ENCODE results near the gene OGFOD2.

Gene OGFOD2

DNA sequence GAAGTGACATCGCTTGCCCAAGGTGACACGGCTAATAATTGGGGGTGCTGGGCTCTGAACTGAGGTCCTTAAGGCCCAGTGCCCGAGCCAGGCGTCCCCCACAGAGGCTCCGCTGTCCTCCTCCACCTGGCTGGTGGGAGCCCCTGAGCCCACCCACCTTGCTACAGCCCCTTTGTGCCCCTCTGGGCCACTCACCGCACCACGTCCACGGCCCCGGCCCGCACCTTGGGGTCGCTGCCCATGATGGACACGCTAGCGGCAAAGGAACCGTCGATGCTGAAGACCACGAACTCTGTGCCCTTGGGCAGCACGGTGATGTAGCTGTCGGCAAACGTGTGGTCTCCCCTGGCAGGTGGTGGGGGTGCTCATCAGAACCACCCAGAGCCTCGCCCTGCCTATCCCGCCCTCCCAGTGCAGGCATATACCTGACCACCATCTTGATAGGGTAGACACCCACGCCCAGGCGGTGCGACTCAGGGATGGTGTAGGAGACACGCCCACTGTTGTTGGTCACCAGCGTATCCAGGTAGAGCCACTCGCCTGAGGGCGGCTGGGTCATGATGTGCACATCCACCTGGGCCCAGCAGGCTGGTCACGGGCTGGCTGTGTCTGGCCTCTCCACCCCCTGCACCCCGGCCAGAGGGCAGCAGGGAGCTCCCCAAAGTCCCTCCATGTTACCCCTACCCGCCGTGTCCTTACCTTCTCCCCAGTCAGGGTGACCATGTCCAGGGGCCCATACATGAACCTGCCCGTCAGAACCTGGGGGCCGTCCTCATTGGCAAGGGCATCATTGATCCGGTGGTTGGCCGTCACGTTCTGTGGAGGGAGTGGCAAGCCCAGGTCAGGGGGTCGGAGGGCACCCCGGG lies 12.3 kb downstream of the OGFOD2 start:
- ATAC-seq (no peak), DNase-seq (no peak)
- Mint-ChIP-seq H3K27ac (no peak overlapping the region), H3K27me3 (no peaks in the 10 kb centered on the region), H3K36me3 (ENCODE audit: low read depth) (no peaks in the 10 kb centered on the region), H3K4me1 (peaks cover 23% of the 10 kb centered on the region), H3K9me3 (no peaks in the 10 kb centered on the region), H3K4me3 (no peak overlapping the region)

DNA sequence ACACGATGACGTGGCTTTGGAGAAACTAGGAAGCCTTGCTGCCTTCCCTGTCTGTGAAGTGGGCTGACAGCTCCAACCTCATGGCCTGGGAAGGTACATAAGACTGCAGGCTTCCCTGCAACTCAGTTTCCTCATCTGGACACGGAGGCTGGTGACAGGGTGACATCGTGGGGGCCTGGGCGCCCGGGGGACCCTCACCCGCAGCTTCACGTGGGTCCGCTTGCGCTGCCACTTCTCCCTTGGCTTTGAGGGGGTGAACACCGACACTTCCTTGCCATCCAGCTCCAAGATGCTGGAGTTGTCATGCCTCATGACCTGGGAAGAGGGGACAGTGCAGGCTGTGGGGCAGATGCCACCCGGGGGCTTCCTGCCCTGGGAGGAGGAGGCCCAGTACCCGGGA lies 13.0 kb downstream of the OGFOD2 start:
- H3K4me1 Mint-ChIP-seq: peaks cover 17% of the 10 kb centered on the region
- no peak overlapping the region for H3K4me3 Mint-ChIP-seq
- H3K27ac Mint-ChIP-seq: no peak overlapping the region

DNA sequence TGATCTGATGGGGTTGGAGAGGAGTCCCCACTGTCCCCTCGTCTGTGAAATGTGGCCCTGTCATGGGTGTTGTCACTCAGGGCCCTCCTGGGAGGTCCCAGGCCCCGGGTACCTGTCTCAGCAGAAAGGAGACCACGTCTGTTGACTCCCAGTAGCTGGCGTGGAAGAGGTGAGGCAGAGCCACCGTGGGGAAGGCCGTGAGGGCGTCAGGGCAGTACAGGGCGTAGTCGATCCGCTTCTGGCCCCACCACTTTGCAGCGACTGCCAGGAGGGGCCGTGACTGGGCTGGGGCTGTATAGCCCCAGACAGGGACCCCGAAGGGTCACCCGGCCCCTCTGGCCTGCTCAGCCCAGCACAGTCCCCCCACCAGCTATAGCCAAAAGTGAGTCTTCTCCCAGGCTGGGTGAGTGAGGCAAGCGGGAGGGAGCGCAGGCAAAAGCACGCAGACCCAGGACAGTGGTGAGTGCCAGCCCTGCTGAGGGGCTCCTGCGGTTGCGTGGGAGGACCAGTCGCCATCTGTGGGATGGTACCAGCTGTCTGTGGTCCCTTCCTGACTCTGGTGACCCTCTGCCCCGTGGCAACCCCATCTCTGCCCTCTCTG lies 13.7 kb downstream of the OGFOD2 start:
- DNase-seq (no peak), ATAC-seq (no peak)
- Mint-ChIP-seq H3K9me3 (no peaks in the 10 kb centered on the region), H3K4me3 (no peak overlapping the region), H3K4me1 (peaks cover 15% of the 10 kb centered on the region), H3K36me3 (ENCODE audit: low read depth) (no peaks in the 10 kb centered on the region), H3K27me3 (no peaks in the 10 kb centered on the region), H3K27ac (no peak overlapping the region)

More for the DNA sequence above, 13.0 kb downstream of the OGFOD2 start:
- Mint-ChIP-seq H3K9me3 (no peaks in the 10 kb centered on the region), H3K27me3 (no peaks in the 10 kb centered on the region), H3K36me3 (ENCODE audit: low read depth) (no peaks in the 10 kb centered on the region)
- ATAC-seq (no peak), DNase-seq (no peak)

DNA sequence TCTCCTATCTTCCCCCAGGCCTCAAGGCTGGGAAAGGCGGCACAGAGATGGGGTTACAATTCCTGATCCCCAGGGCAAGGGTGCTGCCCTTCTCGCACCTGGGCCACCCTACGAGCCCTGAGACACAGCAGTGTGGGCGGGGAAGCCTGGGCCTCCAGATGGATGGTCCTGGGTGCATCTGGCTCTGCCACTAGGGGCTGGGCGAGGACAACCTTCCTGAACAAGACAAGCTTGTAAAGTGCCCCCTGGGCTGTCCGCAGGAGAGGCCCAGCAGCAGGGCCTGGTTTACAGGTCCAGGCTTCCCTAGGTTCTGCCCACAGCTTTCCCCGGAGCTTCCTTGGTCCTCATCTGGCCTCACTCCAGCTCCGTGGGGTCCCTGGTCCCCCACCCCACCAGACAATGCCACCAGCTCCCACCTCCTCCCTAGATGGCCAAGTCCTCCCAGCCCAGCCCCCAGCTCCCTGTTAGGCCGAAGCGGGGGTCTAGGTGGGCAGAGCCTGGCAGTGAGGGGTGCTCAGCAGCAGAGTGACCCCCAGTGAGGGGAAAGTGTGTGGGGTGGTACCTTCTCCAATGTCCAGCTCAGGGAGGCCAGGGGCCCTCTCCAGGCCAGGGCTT lies 14.3 kb downstream of the OGFOD2 start:
- no peak for DNase-seq
- Mint-ChIP-seq H3K9me3 (no peaks in the 10 kb centered on the region), H3K4me3 (no peak overlapping the region)

DNA sequence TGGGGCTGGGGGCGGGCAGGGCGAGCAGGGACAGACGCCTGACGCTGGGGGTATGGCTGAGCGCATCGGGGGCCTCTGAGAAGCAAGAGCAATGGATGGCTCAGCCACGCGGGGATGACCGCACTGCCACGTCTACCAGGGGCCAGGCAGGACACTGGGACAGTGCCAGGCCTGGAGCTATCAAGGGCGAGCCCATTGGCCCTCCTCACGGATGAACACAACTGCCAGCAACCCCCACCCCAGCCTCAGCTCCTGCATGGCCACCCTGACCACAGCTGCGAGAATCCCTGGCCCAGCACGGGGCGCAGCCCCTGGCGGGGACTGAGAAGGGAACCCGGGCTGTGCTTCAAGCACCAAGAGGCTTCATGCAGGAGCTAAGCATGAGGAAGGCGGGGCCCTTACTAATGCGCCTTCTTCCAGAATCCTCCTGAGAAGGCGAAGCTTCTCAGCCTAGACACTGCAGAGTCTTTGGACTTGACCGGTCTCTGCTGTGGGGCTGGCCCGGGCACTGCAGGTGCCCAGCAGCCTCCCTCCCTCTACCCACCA lies 14.9 kb downstream of the OGFOD2 start:
- Mint-ChIP-seq H3K4me1 (peaks cover 5% of the 10 kb centered on the region), H3K36me3 (ENCODE audit: low read depth) (no peaks in the 10 kb centered on the region), H3K9me3 (no peaks in the 10 kb centered on the region), H3K4me3 (no peak overlapping the region), H3K27me3 (no peaks in the 10 kb centered on the region), H3K27ac (no peak overlapping the region)
- ATAC-seq (no peak), DNase-seq (no peak)

More for the DNA sequence above, 14.3 kb downstream of the OGFOD2 start:
- no peak for ATAC-seq
- H3K27ac Mint-ChIP-seq: no peak overlapping the region
- no peaks in the 10 kb centered on the region for H3K27me3 Mint-ChIP-seq
- H3K36me3 Mint-ChIP-seq (ENCODE audit: low read depth): no peaks in the 10 kb centered on the region
- H3K4me1 Mint-ChIP-seq: peaks cover 9% of the 10 kb centered on the region

DNA sequence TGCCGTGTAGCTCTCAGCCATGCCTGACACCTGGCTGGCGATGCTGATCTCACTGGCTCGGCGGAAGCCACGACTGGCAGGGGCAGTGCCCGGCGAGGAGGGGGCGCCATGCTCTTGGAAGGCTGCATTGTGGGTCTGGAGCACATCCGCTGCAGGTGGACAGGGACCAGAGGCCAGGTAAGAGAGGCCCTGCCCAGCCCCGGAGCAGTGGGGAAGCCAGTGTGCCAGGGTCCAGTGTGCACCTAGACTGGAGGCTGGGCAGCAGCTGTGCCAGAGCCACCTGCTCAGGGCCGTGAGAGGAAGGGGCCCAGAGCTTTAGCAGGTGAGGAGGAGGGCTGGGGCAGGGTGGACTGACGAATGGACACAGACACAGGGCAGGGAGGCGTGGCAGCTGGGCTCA lies 15.5 kb downstream of the OGFOD2 start:
- H3K9me3 Mint-ChIP-seq: no peaks in the 10 kb centered on the region
- DNase-seq (no peak), ATAC-seq (no peak)
- H3K27ac Mint-ChIP-seq: no peak overlapping the region
- H3K4me3 Mint-ChIP-seq: no peak overlapping the region
- H3K27me3 Mint-ChIP-seq: no peaks in the 10 kb centered on the region
- no peaks in the 10 kb centered on the region for H3K36me3 Mint-ChIP-seq (ENCODE audit: low read depth)
- H3K4me1 Mint-ChIP-seq: peaks cover 5% of the 10 kb centered on the region

DNA sequence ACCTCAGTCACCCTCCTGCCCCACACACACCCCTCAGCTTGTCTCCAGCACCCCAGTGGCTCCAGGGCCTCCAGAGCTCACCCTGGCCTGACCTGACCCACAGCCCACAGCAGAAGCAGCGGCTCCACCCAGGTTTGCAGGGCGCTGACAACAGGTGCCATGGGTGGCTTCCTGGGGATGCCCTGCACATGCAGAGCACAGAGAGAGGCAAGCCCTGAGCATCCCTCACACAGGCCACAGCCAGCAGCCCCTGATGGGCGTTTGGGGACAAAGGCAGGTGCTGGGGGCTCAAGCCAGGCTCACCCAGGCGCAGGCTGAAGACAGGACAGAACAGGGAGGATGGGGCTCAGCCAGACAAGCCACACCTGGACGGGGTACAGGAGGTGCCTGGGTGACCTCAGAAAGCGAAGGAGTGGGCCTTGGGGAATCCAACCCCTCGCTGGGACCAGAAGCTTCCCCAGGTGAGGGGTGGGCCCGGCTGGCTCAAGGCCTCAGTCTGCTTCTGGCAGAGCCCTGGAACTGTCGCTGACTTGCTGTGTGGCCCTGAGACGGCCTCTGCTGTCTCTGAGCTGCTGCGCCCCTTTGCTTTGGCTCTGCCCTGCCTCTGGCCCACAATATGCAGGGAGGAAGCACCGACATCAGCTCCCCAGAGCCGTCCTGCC lies 16.0 kb downstream of the OGFOD2 start:
- H3K4me3 Mint-ChIP-seq: no peak overlapping the region
- H3K36me3 Mint-ChIP-seq (ENCODE audit: low read depth): no peaks in the 10 kb centered on the region
- peaks cover 5% of the 10 kb centered on the region for H3K4me1 Mint-ChIP-seq
- H3K9me3 Mint-ChIP-seq: no peaks in the 10 kb centered on the region
- ATAC-seq (no peak), DNase-seq (no peak)
- H3K27me3 Mint-ChIP-seq: no peaks in the 10 kb centered on the region
- no peak overlapping the region for H3K27ac Mint-ChIP-seq

DNA sequence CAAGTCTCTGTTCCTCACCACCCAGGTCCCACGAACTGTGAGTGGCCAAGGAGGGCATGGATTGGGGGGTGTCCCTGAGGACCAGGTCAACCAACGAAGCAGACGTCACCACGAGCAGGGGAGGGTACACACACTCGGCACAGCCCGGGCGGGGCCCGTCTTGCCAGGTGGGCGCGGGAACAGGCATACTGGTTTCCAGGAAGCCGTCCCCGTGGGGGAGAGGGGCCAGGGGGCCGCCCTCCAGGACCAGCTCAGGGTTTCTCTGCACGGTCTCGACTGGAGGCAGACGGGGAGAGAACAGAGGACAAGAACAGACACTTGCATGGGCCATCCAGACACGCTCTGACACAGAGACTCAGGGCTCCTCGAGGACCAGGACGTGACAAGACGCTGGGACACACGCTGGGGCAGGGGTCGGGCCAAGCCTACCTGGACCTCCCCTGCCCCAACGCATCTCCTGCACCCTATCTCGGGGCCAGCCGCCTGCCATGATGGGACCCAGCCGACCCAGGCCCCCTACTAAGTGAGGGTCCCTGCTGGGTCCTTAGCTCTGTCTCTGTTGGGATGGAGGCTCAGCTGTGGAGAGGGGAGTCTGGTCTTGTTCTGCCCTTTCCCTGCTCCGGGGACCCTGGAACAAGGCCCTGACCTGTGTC lies 16.7 kb downstream of the OGFOD2 start:
- no peak for DNase-seq
- peaks cover 5% of the 10 kb centered on the region for H3K4me1 Mint-ChIP-seq

DNA sequence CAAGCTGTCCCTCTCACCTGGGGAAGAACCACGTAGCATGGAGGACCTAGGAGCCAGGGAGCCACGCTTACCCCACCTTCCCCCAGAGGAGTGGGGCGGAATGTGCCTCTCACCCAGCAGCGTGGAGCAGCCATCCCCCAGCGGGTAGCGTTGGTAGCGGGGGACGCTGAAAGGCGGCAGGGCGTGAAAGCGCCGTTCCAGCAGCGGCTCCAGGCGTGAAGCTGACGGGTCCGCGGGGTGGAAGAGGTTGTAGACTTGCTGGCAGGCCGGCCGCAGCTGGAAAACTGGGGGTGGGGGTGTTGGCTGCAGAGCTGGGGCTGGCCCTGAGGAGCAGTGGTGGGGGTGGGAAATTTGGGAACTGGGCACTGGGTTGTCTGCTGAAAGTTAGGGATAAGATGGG lies 17.3 kb downstream of the OGFOD2 start:
- H3K4me1 Mint-ChIP-seq: peaks cover 5% of the 10 kb centered on the region

More for the DNA sequence above, 16.7 kb downstream of the OGFOD2 start:
- H3K4me3 Mint-ChIP-seq: no peak overlapping the region
- no peak overlapping the region for H3K27ac Mint-ChIP-seq
- no peaks in the 10 kb centered on the region for H3K36me3 Mint-ChIP-seq (ENCODE audit: low read depth)
- no peaks in the 10 kb centered on the region for H3K9me3 Mint-ChIP-seq
- no peaks in the 10 kb centered on the region for H3K27me3 Mint-ChIP-seq
- ATAC-seq: no peak

DNA sequence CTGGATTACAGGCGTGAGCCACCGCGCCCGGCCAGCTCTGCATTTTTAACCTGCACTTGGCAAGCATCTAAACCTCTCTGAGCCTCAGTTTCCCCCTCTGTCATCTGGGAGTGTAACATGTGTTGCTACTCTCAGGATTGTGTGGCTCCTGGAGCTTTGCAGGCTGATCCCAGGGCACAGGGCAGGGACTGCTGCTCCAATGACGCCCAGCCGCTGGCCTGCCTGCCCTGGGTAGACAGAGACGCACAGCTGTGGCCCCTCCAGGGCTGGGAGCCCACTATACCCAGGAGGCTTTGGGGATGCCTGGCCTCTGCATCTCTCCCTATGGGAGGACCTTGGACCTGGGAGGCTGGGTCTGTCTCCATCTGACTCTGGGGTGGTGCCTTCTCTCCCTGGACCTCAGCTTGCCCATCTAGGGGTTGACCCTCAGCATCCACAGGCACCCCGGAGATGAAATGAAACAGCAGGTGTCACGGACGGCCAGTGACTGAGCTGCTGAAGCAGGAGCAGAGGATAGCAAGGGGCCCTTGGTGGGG lies 19.2 kb downstream of the OGFOD2 start:
- no peaks in the 10 kb centered on the region for H3K9me3 Mint-ChIP-seq
- H3K27ac Mint-ChIP-seq: no peak overlapping the region
- no peaks in the 10 kb centered on the region for H3K27me3 Mint-ChIP-seq
- H3K36me3 Mint-ChIP-seq (ENCODE audit: low read depth): no peaks in the 10 kb centered on the region
- no peak overlapping the region for H3K4me3 Mint-ChIP-seq
- DNase-seq (no peak), ATAC-seq (no peak)
- H3K4me1 Mint-ChIP-seq: peaks cover 5% of the 10 kb centered on the region

More for the DNA sequence above, 17.3 kb downstream of the OGFOD2 start:
- no peaks in the 10 kb centered on the region for H3K27me3 Mint-ChIP-seq
- no peaks in the 10 kb centered on the region for H3K36me3 Mint-ChIP-seq (ENCODE audit: low read depth)
- no peaks in the 10 kb centered on the region for H3K9me3 Mint-ChIP-seq
- DNase-seq (no peak), ATAC-seq (no peak)
- no peak overlapping the region for H3K4me3 Mint-ChIP-seq
- no peak overlapping the region for H3K27ac Mint-ChIP-seq

DNA sequence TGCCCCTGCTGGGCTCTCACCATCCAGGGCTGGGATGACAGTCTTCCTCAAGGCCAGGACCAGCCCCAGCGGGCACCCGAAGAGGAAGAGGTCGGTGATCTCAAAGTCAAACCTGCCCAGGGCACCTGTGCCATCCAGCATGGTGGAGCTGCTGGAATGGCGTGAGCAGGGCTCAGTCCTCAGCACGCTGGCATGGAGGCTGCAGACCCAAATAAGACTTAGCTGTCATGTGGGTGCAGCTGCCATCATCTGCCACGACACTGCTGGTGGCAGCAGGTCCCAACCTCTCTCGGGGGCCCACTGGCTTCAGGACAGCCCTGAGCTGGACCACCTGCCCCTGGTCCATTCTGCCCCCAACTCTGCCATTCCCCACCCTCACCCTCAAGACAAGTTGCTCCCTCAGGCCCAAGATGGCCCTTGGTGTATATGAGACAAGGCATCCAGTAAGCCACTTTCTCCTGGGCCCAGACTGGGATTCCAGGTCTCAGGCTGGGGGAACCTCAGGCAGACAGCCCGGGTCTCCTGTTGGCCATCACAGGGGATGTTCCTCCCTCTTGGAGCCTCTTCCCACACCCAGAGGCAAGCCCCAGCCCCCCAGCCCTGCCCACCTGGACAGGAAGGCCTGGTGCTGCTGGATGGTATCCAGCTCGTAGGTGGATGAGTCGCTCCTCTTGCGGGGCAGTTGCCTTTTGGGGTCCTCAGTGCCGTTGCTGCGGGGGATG lies 19.9 kb downstream of the OGFOD2 start:
- Mint-ChIP-seq H3K9me3 (no peaks in the 10 kb centered on the region), H3K27ac (no peak overlapping the region), H3K27me3 (no peaks in the 10 kb centered on the region), H3K4me3 (no peak overlapping the region), H3K36me3 (ENCODE audit: low read depth) (no peaks in the 10 kb centered on the region), H3K4me1 (peaks cover 5% of the 10 kb centered on the region)
- no peak for DNase-seq
- no peak for ATAC-seq

DNA sequence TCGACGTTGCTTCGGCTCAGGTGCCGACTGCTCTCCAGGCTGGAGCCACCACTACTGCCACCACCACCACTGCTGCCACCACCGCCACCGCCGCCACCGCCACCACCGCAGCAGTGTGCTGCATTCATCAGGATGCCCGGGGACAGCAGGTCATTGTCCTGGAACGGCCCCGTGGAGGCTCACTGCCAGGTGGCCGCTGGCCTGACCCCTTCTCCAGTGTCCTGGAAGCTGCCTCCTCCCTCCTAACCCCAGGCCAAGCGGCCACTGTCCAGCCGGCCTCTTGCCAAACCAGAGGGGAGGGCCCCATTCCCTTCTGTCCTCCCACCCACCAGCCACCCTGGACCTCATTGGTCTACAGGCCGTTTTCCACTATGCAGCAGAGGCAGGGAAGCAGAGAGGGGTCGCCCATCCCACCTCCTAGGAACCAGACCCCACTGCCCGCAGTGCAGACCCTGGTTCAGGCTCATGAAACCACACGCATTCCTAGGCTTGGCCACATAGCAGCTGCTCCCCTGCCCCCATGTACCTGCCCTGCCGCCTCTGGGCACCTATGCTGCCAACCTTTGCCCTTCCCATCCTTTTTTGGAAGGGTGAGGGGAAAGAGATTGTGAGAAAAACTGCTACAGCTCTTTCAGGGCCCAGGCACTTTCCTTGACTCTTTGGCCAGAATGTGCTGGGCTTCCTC lies 20.6 kb downstream of the OGFOD2 start:
- Mint-ChIP-seq H3K4me1 (peaks cover 5% of the 10 kb centered on the region), H3K36me3 (ENCODE audit: low read depth) (no peaks in the 10 kb centered on the region), H3K27me3 (no peaks in the 10 kb centered on the region), H3K4me3 (no peak overlapping the region), H3K9me3 (no peaks in the 10 kb centered on the region), H3K27ac (no peak overlapping the region)
- DNase-seq (no peak), ATAC-seq (no peak)

DNA sequence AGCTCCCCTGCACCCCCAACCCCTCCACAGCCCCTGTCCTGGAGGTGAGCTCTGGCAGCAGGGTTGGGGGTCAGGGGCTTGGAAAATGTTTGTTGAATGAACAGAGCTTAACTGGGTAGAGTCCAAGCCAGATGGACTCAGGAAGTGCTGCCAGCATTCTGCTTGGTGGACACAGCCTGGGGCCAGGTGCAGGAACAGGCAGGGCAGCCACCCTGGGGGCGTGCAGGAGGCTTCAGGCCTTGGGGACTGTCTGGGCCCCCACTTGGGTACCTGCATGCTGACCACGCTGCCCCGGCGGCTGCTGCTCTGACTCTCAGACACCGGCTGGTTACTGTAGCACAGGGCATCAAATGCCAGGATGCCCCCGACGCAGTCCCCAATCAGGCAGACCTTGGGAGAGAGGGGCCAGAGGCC lies 21.2 kb downstream of the OGFOD2 start:
- Mint-ChIP-seq H3K27ac (no peak overlapping the region), H3K36me3 (ENCODE audit: low read depth) (no peaks in the 10 kb centered on the region), H3K4me3 (no peak overlapping the region), H3K9me3 (no peaks in the 10 kb centered on the region), H3K27me3 (no peaks in the 10 kb centered on the region), H3K4me1 (peaks cover 5% of the 10 kb centered on the region)
- DNase-seq (no peak), ATAC-seq (no peak)
